Measurements from ENCODE around the gene COL25A1. TPM values are rescaled to one million over a fixed set of nuclear protein-coding genes. Genes with fewer than 3 reads are reported as not detected.

Gene COL25A1
- total RNA-seq, 1 experiment from 2014 or later: 4.2 TPM

- no peaks in the 10 kb centered on the region for H3K27me3 Mint-ChIP-seq (ENCODE audit: low read depth)
- no peak overlapping the region for H2BK20ac ChIP-seq (ENCODE audit: low read depth, low read length, poor library complexity, severe bottlenecking)
- H3K27ac Mint-ChIP-seq: no peak overlapping the region
These were observed 208.4 kb downstream of the COL25A1 start for GRCh38 chr4:109094056-109094455.

More at GRCh38 chr4:109094056-109094455, 208.4 kb downstream of the COL25A1 start:
- H4K91ac ChIP-seq (ENCODE audit: insufficient read length, low read depth, low read length): no peak overlapping the region
- no peaks in the 10 kb centered on the region for H3K9me3 Mint-ChIP-seq
- H3K4me2 ChIP-seq (ENCODE audit: insufficient read depth, insufficient read length, low read length): no peak overlapping the region
- H3K23me2 ChIP-seq (ENCODE audit: insufficient read length, low read depth, low read length, poor library complexity, severe bottlenecking): no peaks in the 10 kb centered on the region
- no peak for TF ChIP-seq CTCF (conservative IDR thresholded peaks at IDR 0.05)
- H3T11ph ChIP-seq (ENCODE audit: low read length): no peak overlapping the region
- H3K79me2 ChIP-seq (ENCODE audit: insufficient read depth, low read length): no peaks in the 10 kb centered on the region
- no peak overlapping the region for H3K27ac ChIP-seq (ENCODE audit: insufficient read length, low read depth, low read length)
- no peak overlapping the region for H2BK15ac ChIP-seq (ENCODE audit: low read depth, low read length)
- no peak overlapping the region for H4K8ac ChIP-seq (replicated peaks; ENCODE audit: insufficient read length, low read depth, low read length)
- no peaks in the 10 kb centered on the region for H4K20me1 ChIP-seq (ENCODE audit: control insufficient read depth, insufficient read depth, insufficient read length)
- no peak overlapping the region for H2BK5ac ChIP-seq (ENCODE audit: insufficient read length, low read length)
- H3K4ac ChIP-seq (ENCODE audit: low read depth, low read length): no peak overlapping the region
- no peaks in the 10 kb centered on the region for H3K79me1 ChIP-seq (ENCODE audit: insufficient read depth, low read depth, low read length, poor library complexity, severe bottlenecking)
- no peak overlapping the region for H2AK5ac ChIP-seq (ENCODE audit: insufficient read length, low read length)
- no peak overlapping the region for H2AFZ ChIP-seq (ENCODE audit: low read length)
- no peak overlapping the region for H4K5ac ChIP-seq (ENCODE audit: insufficient read length, low read depth, low read length)
- H3K4me3 Mint-ChIP-seq: no peak overlapping the region
- H2BK120ac ChIP-seq (ENCODE audit: low read depth, low read length, poor library complexity, severe bottlenecking): no peak overlapping the region
- H3K36me3 Mint-ChIP-seq (ENCODE audit: insufficient read depth in 1 of 3, low read depth in 3 of 3): no peaks in the 10 kb centered on the region
- H3K23ac ChIP-seq (ENCODE audit: insufficient read length, low read depth, low read length): no peak overlapping the region
- H2BK12ac ChIP-seq (ENCODE audit: insufficient read length, low read depth, low read length): no peak overlapping the region
- no peak for DNase-seq
- no peak overlapping the region for H3K18ac ChIP-seq (ENCODE audit: insufficient read length, low read depth, low read length)
- no peak overlapping the region for H3K14ac ChIP-seq (ENCODE audit: insufficient read depth, low read length)
- 100% methylated on average over 1 of the region's 1 CpG for WGBS (ENCODE audit: extremely low coverage, insufficient read length, low lambda C conversion rate)
- H3K9me3 ChIP-seq (ENCODE audit: control insufficient read depth, low read depth, low read length): no peaks in the 10 kb centered on the region
- H3K56ac ChIP-seq (ENCODE audit: insufficient read length, low read depth, low read length): no peak overlapping the region
- no peaks in the 10 kb centered on the region for H3K27me3 ChIP-seq (ENCODE audit: insufficient read depth, low read length)
- H3K4me1 Mint-ChIP-seq: no peaks in the 10 kb centered on the region; a peak in 1 of 4 replicates
- no peak overlapping the region for H3K9ac ChIP-seq (ENCODE audit: extremely low read depth, insufficient read length, low read length)
- H3K4me1 ChIP-seq (ENCODE audit: insufficient read depth, low read length): no peaks in the 10 kb centered on the region
